CD14-positive monocyte (primary cell): Measurements from ENCODE around the gene OAS2. TPM values are rescaled to one million over a fixed set of nuclear protein-coding genes. Genes with fewer than 3 reads are reported as not detected.

ENCODE experiments used
- DNase-seq, 3 donors: peaks; one replicate each; pipeline ENCODE4 v3.0.0-alpha.2; 2011 to 2022
- H2AFZ ChIP-seq: 2 replicates; pipeline ENCODE4 v1.6.0; 2012; ENCODE audit warnings: mild to moderate bottlenecking, low read depth, low read length, inconsistent platforms; ENCODE audit not compliant: insufficient read depth, poor library complexity, severe bottlenecking
- H3K27ac ChIP-seq, 2 donors: 1 replicate in 1 of 2; 2 replicates in 1 of 2; pipeline ENCODE4 v1.5.1; 2012 to 2013; ENCODE audit warnings: low read length in 2 of 2, control low read depth in 1 of 2, inconsistent platforms in 1 of 2, low read depth in 1 of 2, mild to moderate bottlenecking in 1 of 2
- H3K27me3 ChIP-seq, 2 donors: one replicate each; pipeline versions ENCODE4 v1.6.0 to v1.6.1; 2011 to 2013; ENCODE audit warnings: low read length in 2 of 2; ENCODE audit not compliant: control insufficient read depth in 2 of 2, insufficient read depth in 2 of 2
- H3K36me3 ChIP-seq, 2 donors: replicated peaks in 1 of 2; 1 replicate in 1 of 2; 2 replicates in 1 of 2; pipeline versions ENCODE4 v1.5.1 to v1.6.1; 2012 to 2013; ENCODE audit warnings: low read length in 2 of 2, control low read depth in 1 of 2, inconsistent platforms in 1 of 2, mild to moderate bottlenecking in 1 of 2; ENCODE audit not compliant: insufficient read depth in 2 of 2, control insufficient read depth in 1 of 2
- H3K4me1 ChIP-seq, 2 donors: 1 replicate in 1 of 2; 2 replicates in 1 of 2; pipeline versions ENCODE4 v1.5.1 to v1.6.1; 2012 to 2013; ENCODE audit warnings: low read length in 2 of 2, control low read depth in 1 of 2, inconsistent platforms in 1 of 2, mild to moderate bottlenecking in 1 of 2, moderate library complexity in 1 of 2; ENCODE audit not compliant: insufficient read depth in 2 of 2, control insufficient read depth in 1 of 2
- H3K4me2 ChIP-seq: replicated peaks from 2 replicates; pipeline ENCODE3; 2012; ENCODE audit warnings: low read length, moderate library complexity, mild to moderate bottlenecking; ENCODE audit not compliant: poor library complexity, severe bottlenecking; ENCODE audit errors: extremely low read depth
- H3K4me3 ChIP-seq, 3 experiments: fragments of 200-600 bp in 1 of 3; sonication (generic) in 1 of 3; replicated peaks in 1 of 3; 1 replicate in 2 of 3; 2 replicates in 1 of 3; pipeline ENCODE4 v1.5.1; 2011 to 2013; ENCODE audit warnings: low read length in 3 of 3, mild to moderate bottlenecking in 3 of 3, control low read depth in 2 of 3, low read depth in 2 of 3, inconsistent platforms in 1 of 3, moderate library complexity in 1 of 3
- H3K79me2 ChIP-seq: 2 replicates; pipeline ENCODE4 v1.6.0; 2012; ENCODE audit warnings: mild to moderate bottlenecking, control low read depth, inconsistent platforms, low read length, moderate library complexity; ENCODE audit not compliant: insufficient read depth
- H3K9ac ChIP-seq: 2 replicates; pipeline ENCODE4 v1.6.0; 2017; ENCODE audit warnings: low read length, mild to moderate bottlenecking; ENCODE audit not compliant: insufficient read depth, poor library complexity, severe bottlenecking
- H3K9me3 ChIP-seq, 2 donors: replicated peaks in 1 of 2; 1 replicate in 1 of 2; 2 replicates in 1 of 2; pipeline versions ENCODE4 v1.5.1 to v1.6.1; 2012 to 2013; ENCODE audit warnings: low read length in 2 of 2, control low read depth in 1 of 2; ENCODE audit not compliant: control insufficient read depth in 1 of 2, insufficient read depth in 1 of 2
- H4K20me1 ChIP-seq: 2 replicates; pipeline ENCODE4 v1.6.0; 2012; ENCODE audit warnings: mild to moderate bottlenecking, low read length, control low read depth, moderate library complexity; ENCODE audit not compliant: insufficient read depth
- H3K27ac Mint-ChIP-seq, 7 donors: one replicate each; pipeline ENCODE4 v1.8.0; 2020; ENCODE audit warnings: mild to moderate bottlenecking in 7 of 7, mixed read lengths in 7 of 7, moderate library complexity in 6 of 7, inconsistent platforms in 2 of 7
- H3K27me3 Mint-ChIP-seq, 3 donors: one replicate each; pipeline ENCODE4 v1.8.0; 2021 to 2022; ENCODE audit warnings: low read depth in 3 of 3, mild to moderate bottlenecking in 3 of 3, mixed read lengths in 3 of 3, moderate library complexity in 3 of 3, inconsistent platforms in 1 of 3
- H3K36me3 Mint-ChIP-seq, 2 donors: one replicate each; pipeline ENCODE4 v1.8.0; 2020; ENCODE audit warnings: mixed read lengths in 2 of 2, inconsistent platforms in 1 of 2, mild to moderate bottlenecking in 1 of 2
- H3K4me1 Mint-ChIP-seq: one replicate; pipeline ENCODE4 v1.8.0; 2020; ENCODE audit warnings: mild to moderate bottlenecking, mixed read lengths
- H3K4me3 Mint-ChIP-seq, 2 donors: one replicate each; pipeline ENCODE4 v1.8.0; 2020; ENCODE audit warnings: mild to moderate bottlenecking in 2 of 2, mixed read lengths in 2 of 2, moderate library complexity in 1 of 2
- H3K9me3 Mint-ChIP-seq, 7 donors: one replicate each; pipeline ENCODE4 v1.8.0; 2020 to 2022; ENCODE audit warnings: mixed read lengths in 7 of 7, mild to moderate bottlenecking in 6 of 7, moderate library complexity in 6 of 7, inconsistent platforms in 2 of 7
- CTCF ChIP-seq: fragments of 200-600 bp; IDR thresholded peaks from one replicate; pipeline ENCODE4 v1.8.0; 2022; ENCODE audit warnings: antibody characterized with exemption, mild to moderate bottlenecking
- WGBS: methylation state at CpG from one replicate; pipeline ENCODE4 v1.1.5; 2013; ENCODE audit warnings: missing lambda C conversion rate; ENCODE audit not compliant: insufficient coverage; 5-methylcytosine and 5-hydroxymethylcytosine counted together
- intact Hi-C, 2 donors: fragments of 100-400 bp; cut with micrococcal nuclease; formaldehyde crosslinking; loops; one replicate each; pipeline versions ENCODE4 v1.15.0 to v1.15.1; 2023
- polyA plus RNA-seq, 3 donors: library from polyadenylated mRNA; depleted of rRNA in 1 of 3; unstranded in 2 of 3; stranded (reverse) in 1 of 3; fragments of 300-500 nt in 2 of 3; fragments of >200 nt in 1 of 3; fragmentation: Illumina TruSeq in 2 of 3; gene quantifications; 1 replicate in 2 of 3; 2 replicates in 1 of 3; pipeline ENCODE4 v1.2.3, GENCODE V29; 2012 to 2021

Gene OAS2
- polyA plus RNA-seq, 3 donors = 27.7 to 55.9 (median 40.1) TPM

- no peak for TF ChIP-seq CTCF
- H3K9ac ChIP-seq = no peak overlapping the region
- H3K4me2 ChIP-seq = no peak overlapping the region
- no peak for DNase-seq
- no peak overlapping the region for H3K4me3 Mint-ChIP-seq
- 89% methylated on average over 1 of the region's 1 CpG for WGBS
- peaks cover 4% of the 10 kb centered on the region for H3K79me2 ChIP-seq
- peaks cover under 1 to 5% of the 10 kb centered on the region in 2 donors for H3K36me3 Mint-ChIP-seq
- no peak overlapping the region for H3K27ac ChIP-seq
- H2AFZ ChIP-seq = no peak overlapping the region
- peaks cover 22 to 24% of the 10 kb centered on the region in 2 donors for H3K4me1 ChIP-seq
- no peaks in the 10 kb centered on the region for H3K27me3 ChIP-seq
- peak overlapping the region in 2 of 7 donors; percentile 39 to 51 for H3K27ac Mint-ChIP-seq
- peaks cover 0 to 3% (median 0%) of the 10 kb centered on the region in 3 donors for H3K27me3 Mint-ChIP-seq
- intact Hi-C loops = no loop called here
- H3K4me1 Mint-ChIP-seq = peaks cover 28% of the 10 kb centered on the region
- H4K20me1 ChIP-seq = peaks cover 12% of the 10 kb centered on the region
- no peak overlapping the region for H3K4me3 ChIP-seq
- peaks cover 0 to 2% (median 0%) of the 10 kb centered on the region in 7 donors for H3K9me3 Mint-ChIP-seq
- no peaks in the 10 kb centered on the region for H3K9me3 ChIP-seq
- H3K36me3 ChIP-seq = peaks cover 0 to 1% of the 10 kb centered on the region in 2 donors
These were observed 42.1 kb upstream of the OAS2 start for GRCh38 chr12:112936264-112936663.

GRCh38 chr12:112936927-112937326 is 41.4 kb upstream of the OAS2 start:
- H3K9ac ChIP-seq = no peak overlapping the region
- H4K20me1 ChIP-seq = peaks cover 19% of the 10 kb centered on the region
- H3K27me3 ChIP-seq = no peaks in the 10 kb centered on the region
- peaks cover 7 to 9% of the 10 kb centered on the region in 2 donors for H3K36me3 Mint-ChIP-seq
- peaks cover 22 to 24% of the 10 kb centered on the region in 2 donors for H3K4me1 ChIP-seq
- peak in 1 of 3 donors; percentile 43 for DNase-seq
- H2AFZ ChIP-seq = no peak overlapping the region
- 0% methylated on average over 1 of the region's 2 CpGs for WGBS
- H3K27ac Mint-ChIP-seq = peak overlapping the region in 2 of 7 donors; percentile 1 to 6
- intact Hi-C loops = no loop called here
- peaks cover 0 to 2% (median 0%) of the 10 kb centered on the region in 7 donors for H3K9me3 Mint-ChIP-seq
- H3K79me2 ChIP-seq = peaks cover 4% of the 10 kb centered on the region
- H3K4me1 Mint-ChIP-seq = peaks cover 28% of the 10 kb centered on the region
- H3K4me2 ChIP-seq = no peak overlapping the region
- no peaks in the 10 kb centered on the region for H3K9me3 ChIP-seq
- H3K27me3 Mint-ChIP-seq = peaks cover 0 to 3% (median 0%) of the 10 kb centered on the region in 3 donors
- no peak overlapping the region for H3K4me3 ChIP-seq
- no peak for TF ChIP-seq CTCF
- H3K4me3 Mint-ChIP-seq = no peak overlapping the region
- H3K27ac ChIP-seq = peak overlapping the region in 1 of 2 donors; percentile 4
- peaks cover 6 to 8% of the 10 kb centered on the region in 2 donors for H3K36me3 ChIP-seq
